GM10266 (cell line): Measurements from ENCODE around the gene PEPD.
"Not testable (repeated sequence)": the region's sequence is repeated elsewhere in the genome, so short reads cannot be mapped to it uniquely, and the experiment has no call there.

ENCODE experiments used
- DNase-seq: peaks from one replicate; pipeline ENCODE4 v3.0.0; 2012; ENCODE audit errors: extremely low spot score
- TF ChIP-seq, protein P1 (sequence below): IDR thresholded peaks from 2 replicates; pipeline ENCODE4 v1.5.1; 2012; ENCODE audit warnings: mild to moderate bottlenecking, low read depth; ENCODE audit not compliant: control insufficient read depth, insufficient read depth; ENCODE audit errors: missing control alignments

The PEPD gene

DNA sequence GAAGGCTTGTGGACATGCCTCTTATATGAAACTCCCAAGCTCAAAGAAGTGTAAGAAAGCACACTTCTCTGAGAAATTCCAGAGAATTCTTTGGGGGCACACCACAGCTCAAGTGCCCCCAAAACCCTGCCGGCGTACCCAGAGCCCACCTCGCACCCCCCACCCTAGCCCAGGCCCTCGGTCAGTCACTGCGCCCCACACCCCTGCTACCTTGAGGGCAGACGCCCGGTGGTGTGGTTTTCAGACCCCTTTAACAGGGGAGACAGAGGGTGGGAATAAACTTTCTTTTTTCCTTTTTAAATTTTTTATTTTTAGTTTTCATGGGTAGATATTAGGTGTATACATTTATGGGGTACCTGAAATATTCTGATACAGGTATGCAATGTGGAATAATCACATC lies 29.5 kb downstream of the PEPD start:
- TF ChIP-seq, protein P1, sequence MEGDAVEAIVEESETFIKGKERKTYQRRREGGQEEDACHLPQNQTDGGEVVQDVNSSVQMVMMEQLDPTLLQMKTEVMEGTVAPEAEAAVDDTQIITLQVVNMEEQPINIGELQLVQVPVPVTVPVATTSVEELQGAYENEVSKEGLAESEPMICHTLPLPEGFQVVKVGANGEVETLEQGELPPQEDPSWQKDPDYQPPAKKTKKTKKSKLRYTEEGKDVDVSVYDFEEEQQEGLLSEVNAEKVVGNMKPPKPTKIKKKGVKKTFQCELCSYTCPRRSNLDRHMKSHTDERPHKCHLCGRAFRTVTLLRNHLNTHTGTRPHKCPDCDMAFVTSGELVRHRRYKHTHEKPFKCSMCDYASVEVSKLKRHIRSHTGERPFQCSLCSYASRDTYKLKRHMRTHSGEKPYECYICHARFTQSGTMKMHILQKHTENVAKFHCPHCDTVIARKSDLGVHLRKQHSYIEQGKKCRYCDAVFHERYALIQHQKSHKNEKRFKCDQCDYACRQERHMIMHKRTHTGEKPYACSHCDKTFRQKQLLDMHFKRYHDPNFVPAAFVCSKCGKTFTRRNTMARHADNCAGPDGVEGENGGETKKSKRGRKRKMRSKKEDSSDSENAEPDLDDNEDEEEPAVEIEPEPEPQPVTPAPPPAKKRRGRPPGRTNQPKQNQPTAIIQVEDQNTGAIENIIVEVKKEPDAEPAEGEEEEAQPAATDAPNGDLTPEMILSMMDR = no peak
- no peak for DNase-seq

DNA sequence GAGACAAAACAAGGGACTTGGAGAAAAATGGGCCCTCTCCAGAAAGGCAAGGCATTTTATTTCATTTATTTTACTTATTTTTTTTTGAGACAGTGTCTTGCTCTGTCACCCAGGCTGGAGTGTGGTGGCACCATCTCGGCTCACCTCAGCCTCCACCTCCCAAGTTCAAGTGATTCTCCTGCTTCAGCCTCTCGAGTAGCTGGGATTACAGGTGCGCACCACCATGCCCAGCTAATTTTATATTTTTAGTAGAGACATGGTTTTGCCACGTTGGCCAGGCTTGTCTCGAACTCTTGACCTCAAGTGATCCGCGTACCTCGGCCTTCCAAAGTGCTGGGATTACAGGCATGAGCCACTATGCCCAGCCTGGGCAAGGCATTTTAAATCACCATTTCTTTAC lies 31.0 kb downstream of the PEPD start:
- not testable (repeated sequence) for DNase-seq

DNA sequence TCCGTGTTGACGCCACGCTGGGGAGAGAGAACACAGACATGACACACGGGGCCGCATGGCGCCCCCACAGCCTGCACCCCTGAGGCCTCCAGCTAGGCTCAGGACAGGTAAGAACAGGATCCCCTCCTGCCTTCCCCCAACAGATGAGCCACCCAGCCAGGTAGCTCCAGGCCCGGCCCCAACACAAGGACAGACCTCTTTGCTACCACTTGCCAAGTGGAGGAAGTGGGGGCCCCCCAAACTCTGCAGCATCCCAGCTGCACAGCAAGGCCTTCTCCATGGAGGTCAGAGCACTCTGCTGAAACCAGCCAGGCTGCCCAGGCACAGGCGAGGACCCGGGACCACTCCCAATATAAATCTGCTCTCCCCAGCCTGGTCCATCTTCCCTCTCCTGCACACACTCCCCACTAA lies 31.5 kb downstream of the PEPD start:
- TF ChIP-seq, protein P1 = no peak

DNA sequence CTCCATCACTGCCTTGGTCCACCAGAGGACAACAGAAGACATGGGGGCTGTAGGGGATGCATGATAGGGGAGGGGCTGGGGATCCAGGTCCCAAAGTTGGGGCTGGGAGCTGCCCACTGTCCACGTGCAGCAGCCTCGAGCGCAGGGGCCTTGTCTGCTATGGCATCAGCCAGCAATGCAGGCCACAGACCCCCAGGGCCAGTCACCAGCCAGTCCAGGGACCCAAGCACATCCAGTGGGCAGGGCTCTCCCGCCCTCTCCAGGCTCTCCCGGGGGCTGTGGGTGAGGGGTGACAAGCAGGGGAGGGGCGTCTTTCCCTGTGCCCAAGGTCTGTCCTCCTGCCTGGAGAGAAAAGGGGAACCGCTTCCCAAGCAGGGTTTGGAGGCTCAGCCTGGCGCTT lies 32.8 kb downstream of the PEPD start:
- TF ChIP-seq, protein P1 = no peak
- no peak for DNase-seq

More for the DNA sequence above, 31.5 kb downstream of the PEPD start:
- no peak for DNase-seq

DNA sequence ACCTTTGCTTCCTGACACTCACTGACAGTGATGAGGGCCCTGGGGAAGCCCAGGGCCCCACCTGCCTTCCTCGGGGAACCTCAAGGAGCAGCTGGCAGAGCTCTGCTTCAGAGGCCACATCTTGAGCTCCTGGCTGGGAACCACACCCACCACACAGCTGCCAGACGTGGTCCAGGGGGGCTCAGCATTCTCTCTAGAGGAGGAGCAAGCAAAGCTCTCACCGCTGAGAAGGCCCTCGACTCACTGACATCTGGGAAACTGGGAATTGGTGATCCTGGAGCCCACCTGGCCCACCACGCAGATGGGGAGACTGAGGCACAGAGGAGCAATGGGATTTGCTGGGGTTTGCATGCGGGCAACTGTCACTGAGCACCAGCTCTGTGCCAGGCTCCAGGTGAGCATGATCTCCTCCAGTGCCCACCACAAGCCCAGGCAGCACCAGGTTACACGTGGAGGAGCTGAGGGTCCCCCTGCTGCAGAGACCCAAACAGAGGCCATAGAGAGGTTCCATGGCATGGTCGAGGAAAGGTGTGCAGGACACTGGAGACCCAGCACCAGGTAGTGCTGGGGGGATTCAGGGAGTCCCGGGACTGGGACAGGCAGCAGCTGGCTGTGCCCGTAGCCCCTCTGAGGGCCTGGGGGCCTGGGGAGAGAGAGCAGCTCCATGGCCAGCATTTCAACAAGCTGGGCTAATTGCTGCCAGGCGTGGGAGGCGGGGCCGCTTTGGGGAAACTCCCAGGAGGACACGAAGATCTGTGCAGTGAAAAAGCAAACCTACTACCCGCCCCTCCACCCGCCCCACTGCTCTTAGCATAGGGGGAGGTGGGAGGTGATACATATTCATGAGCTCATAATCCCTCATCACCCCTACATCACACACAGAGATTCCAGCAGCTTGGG lies 33.4 kb downstream of the PEPD start:
- TF ChIP-seq, protein P1 = no peak
- no peak for DNase-seq

DNA sequence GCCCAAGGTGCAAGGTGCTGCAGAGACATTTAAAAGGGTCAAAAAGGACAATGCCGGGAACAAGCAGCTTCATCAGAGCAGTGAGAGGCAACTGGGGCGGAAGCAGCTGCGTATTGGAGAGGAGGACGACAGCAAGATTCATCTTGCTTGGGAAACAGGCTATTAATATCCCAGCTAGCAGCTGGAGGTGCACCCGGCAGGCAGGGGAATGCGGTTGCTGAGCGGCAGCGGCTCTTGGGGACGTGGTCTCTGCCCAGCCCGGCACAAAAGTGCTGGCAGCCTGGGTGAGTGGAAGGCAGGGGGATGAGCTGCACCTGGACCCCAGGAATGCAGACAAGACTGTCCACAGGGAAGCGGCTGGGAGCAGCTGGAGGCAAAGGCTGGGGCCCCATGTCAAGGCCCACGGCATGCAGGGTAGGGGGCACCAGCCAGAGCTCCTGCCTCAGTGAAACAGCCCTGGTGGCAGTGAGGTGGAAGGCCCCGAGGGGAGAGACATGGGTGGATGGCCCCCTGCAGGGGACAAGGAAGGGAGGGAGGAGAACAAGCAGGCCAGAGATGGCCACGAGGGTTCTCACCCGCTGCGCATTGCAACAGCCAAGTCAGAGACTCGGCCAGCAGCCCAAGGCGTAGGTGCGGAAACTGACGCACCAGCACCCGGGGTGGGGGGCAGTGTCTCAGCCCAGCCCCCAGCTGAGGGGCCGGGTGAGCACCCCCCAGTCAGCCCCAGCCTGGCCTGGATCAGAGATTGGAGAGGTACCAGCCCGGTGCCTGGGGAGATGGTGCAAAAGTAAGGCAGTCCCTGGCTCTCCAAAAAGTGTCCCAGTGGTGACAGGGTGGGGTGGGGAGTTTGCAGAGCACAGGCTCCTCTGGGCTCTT lies 34.4 kb downstream of the PEPD start:
- DNase-seq = no peak
- TF ChIP-seq, protein P1 = no peak

DNA sequence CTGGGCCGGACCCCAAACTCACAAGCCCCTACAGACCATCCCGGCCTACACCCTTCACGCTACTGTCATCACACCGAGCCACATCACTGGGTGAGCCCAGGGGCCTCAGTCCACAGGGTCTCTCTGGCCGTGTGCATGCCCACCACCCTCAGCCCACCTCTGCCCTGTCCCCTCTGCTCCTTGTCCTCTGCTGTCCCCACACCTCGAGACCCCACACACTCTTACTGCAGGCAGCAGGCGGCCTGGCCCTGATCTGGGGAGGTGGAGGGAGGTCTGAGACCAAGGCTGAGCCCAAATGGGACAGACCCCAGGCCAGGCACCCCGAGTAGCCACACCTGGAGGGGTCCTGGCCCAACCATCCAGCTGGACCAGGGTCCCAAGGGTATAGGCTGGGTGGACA lies 35.2 kb downstream of the PEPD start:
- DNase-seq = no peak
- TF ChIP-seq, protein P1 = no peak
